ENCODE data around the gene CELF4. TPM values are rescaled to one million over a fixed set of nuclear protein-coding genes. Genes with fewer than 3 reads are reported as not detected.

The CELF4 gene
- total RNA-seq, 1 experiment from 2014 or later, result 0.11 TPM

GRCh38 chr18:37403100-37403781 lies 162.4 kb downstream of the CELF4 start:
- BruUV-seq (replicated peaks), result no TSS peak
- H3K36me3 ChIP-seq (ENCODE audit: control insufficient read depth, insufficient read depth, low read length), result no peaks in the 10 kb centered on the region
- no peak overlapping the region for H3K4me3 ChIP-seq (ENCODE audit: low read depth, low read length)
- no peaks in the 10 kb centered on the region for H3K4me1 Mint-ChIP-seq (ENCODE audit: low read depth, unreplicated experiment)
- no peaks in the 10 kb centered on the region for H3K27me3 Mint-ChIP-seq (ENCODE audit: insufficient read depth, unreplicated experiment)
- no peak for TF ChIP-seq CTCF (IDR thresholded peaks at IDR 0.05; ENCODE audit: insufficient read depth in 1 of 2, low read depth in 1 of 2, low read length in 1 of 2, severe bottlenecking in 1 of 2, unreplicated experiment in 1 of 2)
- no peaks in the 10 kb centered on the region for H3K9me3 ChIP-seq
- ChIA-PET POLR2A (no interaction called here), CTCF (no interaction called here)
- H3K9me3 Mint-ChIP-seq (ENCODE audit: unreplicated experiment), result no peaks in the 10 kb centered on the region
- no peak overlapping the region for H3K27ac Mint-ChIP-seq (ENCODE audit: unreplicated experiment)
- H3K4me1 ChIP-seq, result no peaks in the 10 kb centered on the region
- H3K36me3 Mint-ChIP-seq (ENCODE audit: insufficient read depth, unreplicated experiment), result no peaks in the 10 kb centered on the region
- intact Hi-C loops (cut with micrococcal nuclease; ENCODE audit: unreplicated experiment), result no loop called here
- DNase-seq, result no peak
- no peak overlapping the region for H3K4me3 Mint-ChIP-seq (ENCODE audit: unreplicated experiment)
- H3K27me3 ChIP-seq (replicated peaks; ENCODE audit: control insufficient read depth, insufficient read depth, low read length), result no peaks in the 10 kb centered on the region

GRCh38 chr18:37402735-37403099 lies 162.9 kb downstream of the CELF4 start:
- H3K9me3 Mint-ChIP-seq (ENCODE audit: unreplicated experiment), result no peaks in the 10 kb centered on the region
- no peak for DNase-seq
- Histone ChIP-seq H3K9me3 (no peaks in the 10 kb centered on the region), H3K4me3 (ENCODE audit: low read depth, low read length) (no peak overlapping the region), H3K4me1 (no peaks in the 10 kb centered on the region), H3K36me3 (ENCODE audit: control insufficient read depth, insufficient read depth, low read length) (no peaks in the 10 kb centered on the region), H3K27me3 (replicated peaks; ENCODE audit: control insufficient read depth, insufficient read depth, low read length) (no peaks in the 10 kb centered on the region)
- intact Hi-C loops (cut with micrococcal nuclease; ENCODE audit: unreplicated experiment), result no loop called here
- no peak overlapping the region for H3K4me3 Mint-ChIP-seq (ENCODE audit: unreplicated experiment)
- ChIA-PET POLR2A (no interaction called here), CTCF (no interaction called here)
- no TSS peak for BruUV-seq (replicated peaks)
- TF ChIP-seq CTCF (IDR thresholded peaks at IDR 0.05; ENCODE audit: insufficient read depth in 1 of 2, low read depth in 1 of 2, low read length in 1 of 2, severe bottlenecking in 1 of 2, unreplicated experiment in 1 of 2), result no peak
- H3K36me3 Mint-ChIP-seq (ENCODE audit: insufficient read depth, unreplicated experiment), result no peaks in the 10 kb centered on the region
- H3K27ac Mint-ChIP-seq (ENCODE audit: unreplicated experiment), result no peak overlapping the region
- no peaks in the 10 kb centered on the region for H3K27me3 Mint-ChIP-seq (ENCODE audit: insufficient read depth, unreplicated experiment)
- no peaks in the 10 kb centered on the region for H3K4me1 Mint-ChIP-seq (ENCODE audit: low read depth, unreplicated experiment)

GRCh38 chr18:37400802-37401201 lies 164.8 kb downstream of the CELF4 start:
- no TSS peak for BruUV-seq (replicated peaks)
- Mint-ChIP-seq H3K4me1 (ENCODE audit: low read depth, unreplicated experiment) (no peaks in the 10 kb centered on the region), H3K36me3 (ENCODE audit: insufficient read depth, unreplicated experiment) (no peaks in the 10 kb centered on the region), H3K27ac (ENCODE audit: unreplicated experiment) (no peak overlapping the region), H3K9me3 (ENCODE audit: unreplicated experiment) (no peaks in the 10 kb centered on the region), H3K27me3 (ENCODE audit: insufficient read depth, unreplicated experiment) (peaks cover 2% of the 10 kb centered on the region), H3K4me3 (ENCODE audit: unreplicated experiment) (no peak overlapping the region)
- no peak for TF ChIP-seq CTCF (IDR thresholded peaks at IDR 0.05; ENCODE audit: insufficient read depth in 1 of 2, low read depth in 1 of 2, low read length in 1 of 2, severe bottlenecking in 1 of 2, unreplicated experiment in 1 of 2)
- no peak overlapping the region for H3K4me3 ChIP-seq (ENCODE audit: low read depth, low read length)
- no peak for DNase-seq
- H3K4me1 ChIP-seq, result no peaks in the 10 kb centered on the region
- H3K9me3 ChIP-seq, result no peaks in the 10 kb centered on the region
- ChIA-PET POLR2A (no interaction called here), CTCF (no interaction called here)
- H3K36me3 ChIP-seq (ENCODE audit: control insufficient read depth, insufficient read depth, low read length), result no peaks in the 10 kb centered on the region
- no peaks in the 10 kb centered on the region for H3K27me3 ChIP-seq (replicated peaks; ENCODE audit: control insufficient read depth, insufficient read depth, low read length)
- intact Hi-C loops (cut with micrococcal nuclease; ENCODE audit: unreplicated experiment), result no loop called here
